Peyer's patch (tissue), 4 donors: Measurements from ENCODE around the gene TLCD3B. TPM values are rescaled to one million over a fixed set of nuclear protein-coding genes. Genes with fewer than 3 reads are reported as not detected.
A peak's percentile ranks its signal among the peaks of the same experiment; 100 is the strongest.

Source experiments
- DNase-seq, 3 donors: peaks; one replicate each; pipeline ENCODE4 v3.0.0-alpha.2; 2017 to 2019
- H3K27ac ChIP-seq, 4 donors: fragments of 200-600 bp; sonication (generic); one replicate each; pipeline ENCODE4 v1.5.1; 2016 to 2019
- H3K27me3 ChIP-seq, 2 donors: fragments of 200-600 bp; sonication (generic); one replicate each; pipeline ENCODE4 v1.5.1; 2019
- H3K36me3 ChIP-seq, 3 donors: fragments of 200-600 bp; sonication (generic); one replicate each; pipeline ENCODE4 v1.5.1; 2016 to 2019
- H3K4me1 ChIP-seq, 4 donors: fragments of 200-600 bp; sonication (generic); one replicate each; pipeline ENCODE4 v1.5.1; 2016 to 2019
- H3K4me3 ChIP-seq, 4 donors: fragments of 200-600 bp; sonication (generic); 1 replicate in 3 of 4; 2 replicates in 1 of 4; pipeline ENCODE4 v1.5.1; 2016 to 2019; ENCODE audit warnings: mild to moderate bottlenecking in 1 of 4
- H3K9me3 ChIP-seq, 4 donors: fragments of 200-600 bp; sonication (generic); one replicate each; pipeline ENCODE4 v1.5.1; 2016 to 2019; ENCODE audit warnings: mild to moderate bottlenecking in 1 of 4
- CTCF ChIP-seq, 6 experiments: fragments of 450-650 bp in 4 of 6; fragments of 200-600 bp in 2 of 6; sonication (generic) in 1 of 6; IDR thresholded peaks; one replicate each; pipeline ENCODE4 v1.5.1; 2017 to 2019; ENCODE audit warnings: antibody characterized with exemption in 6 of 6, mild to moderate bottlenecking in 3 of 6, moderate library complexity in 1 of 6
- POLR2A ChIP-seq, 2 donors: fragments of 450-650 bp; IDR thresholded peaks; one replicate each; pipeline ENCODE4 v1.5.1; 2017; ENCODE audit warnings: antibody characterized with exemption in 2 of 2, mild to moderate bottlenecking in 2 of 2, moderate library complexity in 2 of 2
- total RNA-seq, 4 donors: library from RNA; depleted of rRNA; stranded (reverse); fragments of >200 nt; gene quantifications; one replicate each; pipeline ENCODE4 v1.1.0, GENCODE V29; 2016

Gene TLCD3B
- total RNA-seq, 4 donors from 2014 or later: not detected

GRCh38 chr16:29982560-29983419, 48.3 kb downstream of the TLCD3B start:
- no peak overlapping the region for H3K27ac ChIP-seq
- H3K4me1 ChIP-seq: no peaks in the 10 kb centered on the region
- peak in 1 of 3 donors; percentile 30 for DNase-seq
- no peaks in the 10 kb centered on the region for H3K27me3 ChIP-seq
- peaks cover 0 to 100% (median 0%) of the 10 kb centered on the region in 3 donors for H3K36me3 ChIP-seq
- no peak overlapping the region for H3K4me3 ChIP-seq
- no peaks in the 10 kb centered on the region for H3K9me3 ChIP-seq
- TF ChIP-seq CTCF (IDR thresholded peaks at IDR 0.05) (no peak), POLR2A (IDR thresholded peaks at IDR 0.05) (no peak)

GRCh38 chr16:29978564-29979270, 52.4 kb downstream of the TLCD3B start:
- H3K4me3 ChIP-seq: no peak overlapping the region
- peak overlapping the region in 3 of 4 donors; percentile 2 to 63 (median 62) for H3K27ac ChIP-seq
- no peaks in the 10 kb centered on the region for H3K27me3 ChIP-seq
- H3K36me3 ChIP-seq: peaks cover 0 to 62% (median 0%) of the 10 kb centered on the region in 3 donors
- peaks cover 0 to 32% (median 12%) of the 10 kb centered on the region in 4 donors for H3K4me1 ChIP-seq
- TF ChIP-seq POLR2A (IDR thresholded peaks at IDR 0.05) (no peak), CTCF (IDR thresholded peaks at IDR 0.05) (no peak)
- DNase-seq: peak in 1 of 3 donors; percentile 62
- no peaks in the 10 kb centered on the region for H3K9me3 ChIP-seq

- no peak for DNase-seq
- peaks cover 0 to 35% (median 12%) of the 10 kb centered on the region in 4 donors for H3K4me1 ChIP-seq
- H3K9me3 ChIP-seq: no peaks in the 10 kb centered on the region
- TF ChIP-seq CTCF (IDR thresholded peaks at IDR 0.05) (no peak), POLR2A (IDR thresholded peaks at IDR 0.05) (no peak)
- H3K36me3 ChIP-seq: peaks cover 0 to 56% (median 0%) of the 10 kb centered on the region in 3 donors
- H3K27me3 ChIP-seq: no peaks in the 10 kb centered on the region
- H3K4me3 ChIP-seq: no peak overlapping the region
- H3K27ac ChIP-seq: peak overlapping the region in 3 of 4 donors; percentile 2 to 63 (median 62)
These were observed 53.0 kb downstream of the TLCD3B start for GRCh38 chr16:29978081-29978480.

- peak overlapping the region in 2 of 4 donors; percentile 62 to 63 for H3K27ac ChIP-seq
These were observed 53.8 kb downstream of the TLCD3B start for GRCh38 chr16:29977063-29977825.

More at GRCh38 chr16:29977063-29977825, 53.8 kb downstream of the TLCD3B start:
- no peaks in the 10 kb centered on the region for H3K9me3 ChIP-seq
- H3K36me3 ChIP-seq: peaks cover 0 to 47% (median 0%) of the 10 kb centered on the region in 3 donors
- TF ChIP-seq POLR2A (IDR thresholded peaks at IDR 0.05): no peak
- TF ChIP-seq CTCF (IDR thresholded peaks at IDR 0.05): no peak
- H3K27me3 ChIP-seq: no peaks in the 10 kb centered on the region
- peaks cover 0 to 38% (median 12%) of the 10 kb centered on the region in 4 donors for H3K4me1 ChIP-seq
- DNase-seq: no peak
- H3K4me3 ChIP-seq: peak overlapping the region in 1 of 4 donors; percentile 88
